Tongue (tissue), 2 donors: Measurements from ENCODE around the gene CUBN. TPM values are rescaled to one million over a fixed set of nuclear protein-coding genes. Genes with fewer than 3 reads are reported as not detected.
A peak's percentile ranks its signal among the peaks of the same experiment; 100 is the strongest.

Source experiments
- DNase-seq: peaks from one replicate; pipeline ENCODE4 v3.0.0-alpha.2; 2015
- total RNA-seq: library from RNA; depleted of rRNA; stranded (reverse); fragments of >200 nt; gene quantifications from one replicate; pipeline ENCODE4 v1.2.3, GENCODE V29; 2014

The CUBN gene
- total RNA-seq, 1 donor from 2014 or later = 3.5 TPM

DNA sequence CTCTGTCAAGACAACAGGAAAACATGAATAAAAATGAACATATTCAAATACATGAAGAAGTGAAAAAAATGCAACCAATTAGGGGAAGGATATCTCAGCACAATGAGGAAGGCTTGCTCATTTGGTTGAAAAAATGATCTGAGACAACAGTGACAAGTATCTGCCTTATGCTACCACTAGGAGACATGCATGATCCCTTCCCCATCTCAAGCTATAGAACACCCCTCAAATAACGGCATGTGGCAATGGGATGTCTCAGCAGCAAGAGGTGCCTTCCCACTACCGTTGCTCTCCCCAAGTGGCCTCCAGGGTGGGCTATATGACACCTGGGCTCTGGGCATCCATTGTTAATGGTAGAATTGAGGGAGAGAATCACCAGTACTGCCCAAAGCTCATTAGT lies 214.3 kb downstream of the CUBN start:
- no peak for DNase-seq

DNA sequence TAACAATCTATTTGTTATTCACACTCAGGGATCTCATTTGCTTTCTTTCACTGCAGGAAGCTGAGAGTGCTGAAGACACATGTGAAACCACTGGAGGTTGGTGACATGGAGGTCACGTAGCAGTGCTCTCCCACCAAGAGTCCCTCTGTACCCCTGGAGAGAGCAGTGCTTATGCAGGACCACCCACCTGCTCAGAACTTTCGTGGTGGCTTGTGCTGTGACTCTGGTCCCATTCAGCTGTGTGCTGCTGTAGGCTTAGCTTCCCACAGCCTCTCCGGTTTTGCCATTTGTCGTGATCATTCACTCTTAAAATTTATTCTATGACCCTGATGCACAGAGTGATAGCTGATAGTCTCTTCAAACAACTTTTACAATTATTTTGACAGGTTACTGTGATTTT lies 216.3 kb downstream of the CUBN start:
- no peak for DNase-seq

DNA sequence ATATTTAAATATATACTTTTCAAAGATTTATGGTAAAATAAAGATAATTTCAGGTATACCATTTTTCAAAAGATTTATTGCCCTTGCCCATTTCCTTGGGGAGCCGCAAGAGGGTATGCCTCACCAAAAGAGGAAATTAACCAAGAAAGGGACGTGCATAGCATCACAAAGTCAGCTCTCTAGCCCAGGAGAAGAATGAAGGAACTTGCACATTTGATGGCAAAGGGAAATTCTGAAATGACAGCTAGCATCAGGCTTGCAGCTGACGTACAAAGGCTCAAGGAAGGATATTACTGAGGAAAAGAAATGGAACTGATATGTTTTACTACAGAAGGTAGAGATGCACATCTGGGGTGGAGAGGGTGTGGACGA lies 218.8 kb downstream of the CUBN start:
- no peak for DNase-seq

DNA sequence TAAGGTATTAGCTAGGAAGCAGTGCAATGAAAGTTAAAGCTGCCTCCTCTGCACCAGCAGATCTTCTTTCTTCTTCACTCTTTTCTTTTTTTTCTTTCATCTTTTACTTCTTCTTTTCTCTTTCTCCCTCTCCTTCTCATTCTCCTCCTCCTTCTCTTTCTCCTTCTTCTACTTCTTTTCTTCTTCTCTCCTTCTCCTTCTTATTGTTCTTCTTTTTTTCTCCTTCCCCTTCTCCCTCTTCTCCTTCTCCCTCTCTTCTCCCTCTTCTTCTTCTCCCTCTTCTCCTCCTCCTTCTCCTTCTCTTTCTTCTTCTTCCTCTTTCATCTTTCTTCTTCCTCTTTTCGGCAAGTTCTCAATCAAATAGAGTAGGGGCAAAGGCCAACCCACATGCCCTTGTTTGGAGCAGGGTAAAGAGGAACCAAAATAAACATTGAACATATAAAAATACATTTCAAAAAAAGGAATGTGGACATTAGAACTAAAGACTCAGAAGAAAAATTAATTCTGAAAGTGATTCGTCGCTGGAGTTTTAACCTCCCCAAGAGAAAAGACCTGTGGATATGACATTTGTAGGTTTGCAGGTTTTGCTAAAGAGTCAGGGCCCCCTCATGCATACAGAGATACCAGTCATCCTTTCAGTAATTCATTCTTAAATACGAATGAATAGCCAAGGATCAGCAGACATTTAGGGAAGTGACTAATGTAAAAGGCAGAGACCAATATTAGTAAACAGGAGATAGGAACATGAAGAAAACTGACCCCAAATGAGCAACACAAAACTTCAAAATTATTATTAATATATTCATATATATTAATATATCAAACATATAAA lies 219.4 kb downstream of the CUBN start:
- no peak for DNase-seq

DNA sequence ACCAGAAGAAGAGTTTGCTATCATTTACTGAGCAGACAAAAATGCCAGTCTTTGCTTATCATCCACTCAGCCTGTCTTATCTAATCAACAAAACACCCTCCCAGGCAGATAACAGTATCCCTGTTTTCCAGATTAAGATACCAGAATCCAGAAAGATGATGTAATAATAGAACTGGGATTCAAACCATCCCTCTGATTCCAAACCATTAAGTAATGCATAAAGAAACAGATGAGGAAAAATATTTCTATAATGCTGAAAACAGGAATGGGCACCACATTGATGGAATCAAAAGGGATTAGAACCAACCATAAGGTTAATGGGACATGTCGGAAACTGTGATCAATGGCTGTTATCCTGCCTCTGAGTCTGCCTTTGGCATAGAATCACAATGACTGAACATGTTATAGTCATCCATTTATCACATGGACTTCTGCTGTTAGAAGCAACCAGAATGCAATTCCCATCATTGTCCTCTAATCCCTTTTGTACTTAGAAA lies 220.3 kb downstream of the CUBN start:
- DNase-seq = no peak

DNA sequence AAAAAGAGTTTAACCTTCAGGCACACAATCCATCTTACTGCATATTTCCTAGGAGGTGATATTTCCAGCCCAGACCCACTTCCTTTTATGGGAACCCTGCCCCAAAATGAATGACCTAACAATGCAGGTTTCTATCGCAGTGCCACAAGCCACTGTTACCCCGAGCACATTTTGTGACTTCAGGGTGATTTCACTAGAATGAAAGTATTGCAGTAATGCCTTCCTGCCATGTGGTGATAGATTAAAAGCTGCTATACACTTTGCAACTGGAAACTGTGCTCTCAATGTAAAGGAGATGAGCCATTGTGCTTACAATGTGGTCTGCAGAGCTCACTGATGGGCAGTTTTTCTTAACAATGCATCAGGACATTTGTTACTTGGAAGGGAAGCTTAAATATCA lies 221.9 kb downstream of the CUBN start:
- no peak for DNase-seq

DNA sequence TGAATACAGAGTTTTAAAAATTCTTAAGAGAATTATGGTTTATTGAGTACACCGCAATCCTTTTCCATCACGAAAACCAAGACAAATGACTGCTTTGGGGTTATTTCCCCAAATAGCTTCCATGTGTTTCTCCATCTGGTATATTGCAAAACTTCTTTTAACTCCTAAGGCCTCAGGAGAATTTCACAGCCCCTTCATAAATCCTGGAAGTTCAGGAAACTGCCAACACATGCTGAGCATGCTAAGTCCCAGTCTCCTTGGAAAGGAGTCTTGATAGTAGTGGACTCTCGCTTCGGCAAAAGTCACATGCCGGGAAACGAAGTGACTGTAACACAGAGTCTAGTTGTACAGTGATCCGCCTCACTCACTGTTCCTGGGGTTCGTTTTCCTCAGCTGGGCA lies 224.3 kb downstream of the CUBN start:
- peak; percentile 70 for DNase-seq

DNA sequence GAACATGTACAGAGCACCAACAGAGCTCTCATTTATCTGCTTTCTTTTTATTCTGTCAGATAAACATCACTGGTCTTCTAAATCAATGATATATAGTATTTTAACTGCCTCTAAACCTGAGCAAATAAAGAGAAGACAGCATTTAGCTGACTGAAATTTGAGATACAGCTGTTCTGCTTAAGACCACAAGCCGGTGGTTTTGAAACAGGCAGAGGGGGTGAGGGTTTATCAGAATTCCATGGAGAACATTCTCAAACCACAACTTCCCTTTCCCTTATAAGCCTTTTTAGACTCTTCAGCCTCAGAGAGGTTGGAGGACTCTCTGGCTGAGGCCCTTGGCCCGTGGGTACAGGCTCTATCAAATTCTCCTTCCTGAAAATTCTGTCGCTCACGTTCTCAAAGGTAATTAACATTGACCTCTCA lies 225.0 kb downstream of the CUBN start:
- no peak for DNase-seq

DNA sequence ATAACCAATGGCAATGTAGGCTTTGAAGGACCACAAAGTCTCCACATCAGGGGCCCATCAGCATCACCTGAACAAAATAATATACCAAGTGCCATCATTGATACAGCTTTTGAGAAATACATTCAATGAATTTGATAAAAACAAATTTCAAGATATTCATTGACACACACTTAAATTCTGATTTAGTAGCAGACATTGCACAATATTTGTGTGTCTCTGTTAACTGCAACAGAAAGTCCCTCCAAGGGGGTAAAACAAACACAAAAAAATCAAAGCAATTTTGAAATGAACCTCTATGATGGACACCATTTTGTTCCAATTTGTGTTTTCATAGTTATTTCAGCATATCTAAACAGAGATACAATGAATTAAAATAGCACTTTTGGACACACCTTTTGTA lies 225.6 kb downstream of the CUBN start:
- no peak for DNase-seq

DNA sequence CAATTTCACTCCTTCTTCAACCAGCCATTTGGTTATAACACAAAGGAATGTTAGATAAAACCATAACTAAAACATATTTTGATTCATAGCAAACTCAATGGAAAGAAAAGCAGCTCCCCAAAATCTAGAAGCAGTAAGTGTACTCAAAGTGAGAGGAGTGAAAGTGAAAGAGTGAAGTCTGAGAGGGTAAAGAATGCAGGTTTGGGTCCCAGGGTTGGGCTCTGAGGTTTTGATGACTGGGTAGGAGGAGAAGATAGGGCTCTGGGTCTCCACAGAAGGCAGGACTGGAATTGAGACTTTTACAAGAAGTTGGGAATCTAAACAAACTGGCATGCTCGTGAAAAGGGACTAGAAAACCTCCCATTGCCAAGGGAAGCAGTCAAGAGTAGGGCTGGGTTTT lies 227.0 kb downstream of the CUBN start:
- DNase-seq = no peak

DNA sequence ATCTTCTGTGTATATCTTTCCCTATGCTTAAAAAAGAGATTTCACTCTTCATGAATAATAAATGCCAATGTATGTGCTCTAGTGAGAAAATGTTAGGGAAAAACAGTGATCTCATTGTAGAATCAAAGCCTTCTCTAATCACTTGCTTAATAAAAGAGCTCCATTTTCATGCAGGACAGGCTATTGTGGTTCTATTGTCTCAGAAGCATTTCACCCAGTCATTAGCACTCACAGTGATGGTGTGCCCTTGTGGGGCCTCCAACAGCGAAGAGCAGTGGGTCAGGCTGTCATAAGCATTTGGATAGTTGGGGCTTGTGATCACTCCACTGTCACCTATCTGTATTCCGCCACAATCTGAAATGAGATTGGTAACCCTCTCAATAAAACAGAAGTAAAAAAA lies 228.5 kb downstream of the CUBN start:
- DNase-seq = no peak

DNA sequence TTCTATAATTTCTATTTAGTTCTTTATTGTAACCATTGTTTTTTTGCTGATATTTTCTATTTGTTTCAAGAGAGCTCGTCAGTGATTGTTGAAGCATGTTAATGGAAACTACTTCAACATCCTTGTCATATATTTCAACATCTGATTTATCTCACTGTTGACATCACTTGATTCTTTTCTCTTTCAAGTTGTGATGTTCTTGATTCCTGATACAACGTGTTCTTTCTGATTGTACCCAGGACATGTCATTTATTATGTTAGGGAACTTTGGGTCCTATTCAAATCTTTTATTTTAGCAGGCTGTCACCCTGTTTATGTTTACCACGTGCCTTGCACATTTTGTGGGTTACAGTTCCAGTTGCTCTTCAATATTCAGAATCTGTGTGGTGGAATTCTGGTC lies 232.6 kb downstream of the CUBN start:
- DNase-seq = no peak

DNA sequence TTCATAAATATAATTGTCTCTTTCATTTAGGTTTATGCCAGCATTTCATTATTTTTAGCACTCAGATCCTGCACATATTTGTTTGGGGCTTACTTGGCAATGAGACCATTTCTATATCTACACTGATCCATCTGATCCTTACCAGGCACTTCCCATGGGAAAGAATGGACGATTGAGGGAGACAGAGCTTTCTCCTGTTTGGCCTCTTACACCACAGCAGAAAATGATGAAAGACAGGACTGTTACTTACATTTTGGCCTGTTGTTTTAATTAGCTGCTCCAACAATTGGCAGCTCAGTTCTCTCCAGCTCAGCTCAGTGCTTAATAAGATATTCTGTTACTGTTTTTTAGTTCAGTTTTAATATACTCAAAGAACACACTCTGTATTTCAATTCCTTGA lies 234.8 kb downstream of the CUBN start:
- DNase-seq = peak; percentile 52

DNA sequence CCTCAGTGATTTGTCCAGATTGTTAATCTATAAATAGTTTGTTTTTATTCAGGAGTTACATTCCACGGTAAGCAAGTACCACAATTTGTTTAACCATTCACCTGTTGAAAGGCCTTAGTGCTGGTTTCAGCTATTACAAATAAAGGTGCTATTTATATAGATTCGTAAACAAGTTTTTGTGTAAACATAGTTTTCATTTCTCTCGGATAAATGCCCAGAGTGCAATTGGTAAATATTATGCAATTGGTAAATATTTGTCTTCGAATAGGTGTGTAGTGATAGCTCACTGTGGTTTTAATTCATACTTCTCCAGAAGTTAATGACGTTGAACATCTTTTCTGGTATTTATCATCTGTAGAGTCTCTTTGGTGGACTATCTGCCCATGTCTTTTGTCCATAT lies 235.9 kb downstream of the CUBN start:
- DNase-seq = no peak

DNA sequence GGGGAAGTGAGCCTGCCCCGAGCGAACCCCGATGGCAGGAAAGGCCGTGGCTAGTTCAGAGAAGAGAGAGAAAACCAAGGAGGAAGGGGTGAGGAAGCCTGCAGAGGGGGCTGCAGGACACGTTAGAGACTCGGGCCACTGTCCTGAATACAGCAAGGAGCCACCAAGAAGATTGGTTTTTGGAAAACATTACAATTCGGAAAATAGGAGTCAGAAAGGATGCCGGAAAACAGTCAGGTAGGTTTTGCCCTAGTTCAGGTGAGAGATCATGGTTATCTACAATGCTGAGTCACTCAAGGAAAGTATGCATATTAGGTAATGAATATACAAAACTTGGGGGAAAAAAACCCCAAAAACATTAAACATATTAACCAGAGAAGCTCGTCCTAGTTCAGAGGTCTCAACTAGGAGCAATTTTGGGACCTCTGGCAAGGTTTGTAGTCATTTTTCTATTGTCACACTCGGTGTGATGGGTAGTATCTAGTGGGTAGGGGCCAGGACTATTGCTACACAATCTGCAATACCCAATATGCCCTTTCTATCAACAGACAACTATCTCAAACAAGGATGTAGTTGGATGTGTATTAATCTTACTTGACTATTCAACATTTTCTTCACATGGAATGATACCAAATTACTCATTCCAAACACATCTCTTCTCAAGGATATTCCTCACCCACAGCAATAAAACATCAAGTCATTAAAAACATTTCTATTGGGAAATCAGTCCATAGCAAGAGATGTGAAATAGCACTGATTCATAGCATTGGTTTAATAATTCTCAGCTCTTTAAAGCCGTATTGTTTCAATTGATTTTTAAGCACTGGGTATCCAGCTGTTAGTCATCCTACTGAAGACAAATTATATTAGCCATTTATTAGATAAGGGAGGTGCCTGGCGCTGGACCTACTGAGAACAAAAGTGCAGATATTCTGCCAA lies 238.0 kb downstream of the CUBN start:
- peak; percentile 66 for DNase-seq

DNA sequence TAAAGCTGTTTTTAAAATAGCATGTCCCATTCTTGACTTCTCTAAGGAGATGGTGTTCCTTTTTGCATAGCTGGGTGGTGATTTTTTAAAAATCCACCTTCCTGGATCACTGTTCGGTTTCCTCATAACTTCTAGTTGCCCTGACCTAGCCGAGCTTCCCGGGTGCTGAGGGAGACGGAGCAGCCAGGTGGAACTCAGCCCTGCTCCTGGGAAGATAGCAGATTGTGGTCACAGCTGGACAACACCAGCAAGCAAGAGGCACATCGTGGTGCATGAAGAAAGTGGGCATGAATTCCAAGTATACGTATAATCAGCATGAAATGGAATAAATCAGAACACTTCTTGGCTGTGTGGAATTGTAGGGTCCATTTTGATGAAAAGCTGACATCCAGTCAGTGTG lies 238.9 kb downstream of the CUBN start:
- DNase-seq = no peak

DNA sequence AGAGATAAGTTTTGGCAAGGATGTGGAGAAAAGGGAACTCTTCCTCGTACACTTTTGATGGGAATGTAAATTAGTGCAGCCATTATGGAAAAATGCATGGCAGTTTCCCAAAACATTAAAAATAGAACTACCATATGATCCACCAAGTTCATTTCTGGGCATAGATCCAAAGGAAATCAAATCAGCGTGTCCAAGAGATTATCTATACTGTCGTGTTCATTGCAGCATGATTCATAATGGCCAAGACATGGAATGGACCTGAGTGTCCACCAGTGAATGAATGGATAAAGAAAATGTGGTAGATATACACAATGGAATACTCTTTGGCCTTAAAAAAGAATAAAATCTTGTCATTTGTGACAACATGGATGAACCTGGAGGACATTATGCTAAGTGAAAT lies 242.0 kb downstream of the CUBN start:
- peak; percentile 85 for DNase-seq

DNA sequence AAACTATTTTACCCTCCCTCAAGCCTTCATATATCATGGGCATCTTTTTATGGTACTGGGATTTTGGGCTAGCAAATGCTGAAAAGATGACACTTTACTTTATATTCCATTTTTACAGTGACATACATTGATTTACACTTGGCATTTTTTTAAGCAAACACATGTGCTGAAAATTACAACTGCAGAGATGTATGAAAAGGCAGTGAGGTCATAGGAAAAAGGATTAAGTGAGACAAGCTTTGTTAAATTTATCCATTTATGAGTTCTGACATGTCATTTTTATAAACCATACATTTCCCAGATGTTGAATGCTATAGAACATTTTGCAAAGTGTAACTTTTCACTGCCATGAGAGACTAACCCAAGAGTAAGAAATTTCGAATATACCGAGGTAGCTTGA lies 243.6 kb downstream of the CUBN start:
- DNase-seq = peak; percentile 77

DNA sequence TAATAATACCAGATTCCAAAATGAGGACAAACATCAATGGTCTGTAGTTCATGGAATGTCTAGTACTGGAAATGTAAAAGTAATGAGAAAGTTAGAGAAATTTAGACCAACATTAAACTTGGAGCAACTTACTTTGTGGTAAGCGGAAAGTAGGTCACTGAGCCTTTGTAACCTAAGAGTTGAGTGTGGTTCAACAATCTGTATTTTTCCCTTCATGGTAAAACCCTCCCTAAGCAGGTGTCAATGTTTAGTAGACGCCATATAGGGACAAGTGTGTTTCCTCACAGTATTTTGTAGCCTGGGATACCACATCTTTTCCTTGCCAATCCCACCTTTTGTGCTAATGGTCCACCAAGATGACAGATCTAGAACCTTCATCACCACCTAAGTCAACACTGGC lies 245.1 kb downstream of the CUBN start:
- no peak for DNase-seq

DNA sequence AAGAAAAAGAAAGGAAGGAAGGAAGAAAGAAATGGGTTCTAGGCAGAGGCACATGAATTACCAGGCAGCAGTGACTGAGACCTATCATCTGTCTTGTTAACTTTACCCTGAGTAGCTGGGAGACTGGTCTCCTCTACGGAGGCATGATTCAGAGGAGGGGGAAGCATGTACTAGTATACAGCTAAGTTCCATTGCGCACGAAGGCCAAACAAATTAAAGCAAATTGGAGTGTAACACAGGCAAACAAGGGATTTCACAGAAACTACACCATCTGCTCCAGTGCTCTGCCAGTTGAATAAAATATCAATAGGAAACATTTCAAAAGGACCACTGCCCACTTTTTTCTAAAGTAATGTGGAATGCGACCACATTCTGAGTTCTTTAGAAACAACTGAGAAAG lies 246.5 kb downstream of the CUBN start:
- DNase-seq = peak; percentile 49

DNA sequence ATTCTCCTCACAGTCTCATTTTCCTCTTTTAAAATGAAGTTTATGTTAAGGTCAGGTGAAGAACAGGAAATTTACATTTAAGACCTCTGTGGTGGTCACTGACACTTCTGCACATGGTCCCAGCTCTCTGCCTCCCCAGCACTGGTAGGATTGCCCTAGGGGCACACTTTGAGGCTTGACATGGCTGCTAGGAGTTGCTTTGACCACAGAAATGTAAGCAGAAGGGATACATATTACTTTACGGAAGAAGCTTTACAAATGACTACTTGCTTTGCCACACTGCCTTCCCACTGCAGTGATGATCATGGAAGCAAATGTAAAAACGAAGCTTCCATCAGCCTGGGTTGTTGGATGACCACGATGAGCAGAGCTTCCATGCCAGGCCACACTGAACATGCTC lies 259.3 kb downstream of the CUBN start:
- no peak for DNase-seq

DNA sequence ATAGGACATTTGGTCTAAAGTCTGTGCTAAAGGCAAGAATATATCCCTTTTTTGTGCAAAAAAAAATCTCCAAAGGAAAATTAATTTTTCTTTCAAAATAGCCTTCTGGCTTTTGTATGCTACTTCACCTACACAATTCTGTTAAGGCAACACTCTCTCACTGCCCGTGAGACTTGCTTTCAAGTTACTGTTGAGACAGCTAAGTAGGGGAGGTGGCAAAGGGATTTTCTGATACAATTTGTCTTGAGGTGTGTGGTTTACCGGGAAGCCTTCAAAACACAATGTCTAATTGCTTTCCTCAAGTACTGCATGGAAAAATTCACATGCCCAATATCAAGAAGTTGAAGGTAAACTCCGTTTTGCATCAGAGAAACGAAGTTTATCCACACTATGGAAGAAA lies 261.6 kb downstream of the CUBN start:
- DNase-seq = no peak

DNA sequence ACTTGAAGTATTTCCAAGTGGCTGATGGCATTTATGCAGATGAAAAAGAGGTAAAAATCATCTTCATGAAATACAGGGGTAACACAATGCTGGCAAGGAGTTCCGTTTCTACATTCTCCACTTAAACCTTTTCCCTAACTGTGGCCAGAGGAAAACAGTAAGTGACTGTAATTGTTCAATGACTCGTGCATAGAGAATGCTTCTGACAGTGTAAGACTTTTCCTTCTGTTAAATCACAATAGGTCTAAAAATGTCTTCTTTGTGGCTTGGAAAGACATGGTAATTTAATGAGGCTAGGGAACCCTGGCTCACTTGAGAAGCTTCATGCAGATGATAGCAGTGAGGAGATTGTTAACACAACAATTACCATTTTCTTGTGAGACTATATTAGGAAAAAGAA lies 262.1 kb downstream of the CUBN start:
- DNase-seq = peak; percentile 47
